ENCODE results near the gene MLLT6. TPM values are rescaled to one million over a fixed set of nuclear protein-coding genes. Genes with fewer than 3 reads are reported as not detected.

MLLT6 gene
- total RNA-seq, 2 experiments from 2014 or later: 81.7 to 174 TPM

GRCh38 chr17:38716368-38717005 lies 11.4 kb downstream of the MLLT6 start:
- no peak overlapping the region for H3K4me2 ChIP-seq (ENCODE audit: low read length)
- no peak for DNase-seq (ENCODE audit: low spot score)
- H3K36me3 ChIP-seq (ENCODE audit: insufficient read depth, low read length): peaks cover 91% of the 10 kb centered on the region
- no TSS peak for BruUV-seq (replicated peaks)
- no peaks in the 10 kb centered on the region for H3K9me3 ChIP-seq (ENCODE audit: low read length)
- no peaks in the 10 kb centered on the region for H3K79me2 ChIP-seq (ENCODE audit: insufficient read depth, low read depth, low read length)
- H3K9me2 ChIP-seq (ENCODE audit: insufficient read depth, low read length): no peaks in the 10 kb centered on the region
- CTCF ChIA-PET (ENCODE audit: unreplicated experiment): no interaction called here
- POLR2A ChIA-PET: no interaction called here
- peaks cover 22% of the 10 kb centered on the region for H3K4me1 ChIP-seq (ENCODE audit: insufficient read depth, low read length, poor library complexity, severe bottlenecking)
- H4K20me1 ChIP-seq (ENCODE audit: insufficient read depth, low read length): no peaks in the 10 kb centered on the region
- H3K27ac ChIP-seq (ENCODE audit: low read depth, low read length, poor library complexity, severe bottlenecking): no peak overlapping the region
- intact Hi-C loops (cut with micrococcal nuclease; ENCODE audit: unreplicated experiment): no loop called here
- no peak overlapping the region for H3K4me3 ChIP-seq (ENCODE audit: low read depth, low read length, poor library complexity, severe bottlenecking)
- H2AFZ ChIP-seq (ENCODE audit: low read length): no peak overlapping the region
- TF ChIP-seq EZH2phosphoT487 (IDR thresholded peaks at IDR 0.05; ENCODE audit: borderline replicate concordance, low read depth, low read length) (no peak), CTCF (conservative IDR thresholded peaks at IDR 0.05; ENCODE audit: low read length) (no peak)

- no peaks in the 10 kb centered on the region for H3K9me3 ChIP-seq (ENCODE audit: low read length)
- no peaks in the 10 kb centered on the region for H4K20me1 ChIP-seq (ENCODE audit: insufficient read depth, low read length)
- peaks cover 91% of the 10 kb centered on the region for H3K36me3 ChIP-seq (ENCODE audit: insufficient read depth, low read length)
- BruUV-seq (replicated peaks): no TSS peak
- no peak for TF ChIP-seq CTCF (conservative IDR thresholded peaks at IDR 0.05; ENCODE audit: low read length)
- no peak for TF ChIP-seq EZH2phosphoT487 (IDR thresholded peaks at IDR 0.05; ENCODE audit: borderline replicate concordance, low read depth, low read length)
- DNase-seq (ENCODE audit: low spot score): no peak
- H3K4me2 ChIP-seq (ENCODE audit: low read length): no peak overlapping the region
- H2AFZ ChIP-seq (ENCODE audit: low read length): no peak overlapping the region
- ChIA-PET CTCF (ENCODE audit: unreplicated experiment) (no interaction called here), POLR2A (no interaction called here)
- H3K27ac ChIP-seq (ENCODE audit: low read depth, low read length, poor library complexity, severe bottlenecking): no peak overlapping the region
- H3K9me2 ChIP-seq (ENCODE audit: insufficient read depth, low read length): no peaks in the 10 kb centered on the region
- H3K4me3 ChIP-seq (ENCODE audit: low read depth, low read length, poor library complexity, severe bottlenecking): no peak overlapping the region
- H3K4me1 ChIP-seq (ENCODE audit: insufficient read depth, low read length, poor library complexity, severe bottlenecking): peaks cover 28% of the 10 kb centered on the region
- H3K79me2 ChIP-seq (ENCODE audit: insufficient read depth, low read depth, low read length): no peaks in the 10 kb centered on the region
- intact Hi-C loops (cut with micrococcal nuclease; ENCODE audit: unreplicated experiment): no loop called here
Measured at GRCh38 chr17:38717139-38717745, 12.2 kb downstream of the MLLT6 start.

GRCh38 chr17:38719289-38719942 lies 14.3 kb downstream of the MLLT6 start:
- H3K9me3 ChIP-seq (ENCODE audit: low read length): no peaks in the 10 kb centered on the region
- H3K4me2 ChIP-seq (ENCODE audit: low read length): no peak overlapping the region
- no peaks in the 10 kb centered on the region for H4K20me1 ChIP-seq (ENCODE audit: insufficient read depth, low read length)
- no peaks in the 10 kb centered on the region for H3K79me2 ChIP-seq (ENCODE audit: insufficient read depth, low read depth, low read length)
- H3K4me3 ChIP-seq (ENCODE audit: low read depth, low read length, poor library complexity, severe bottlenecking): no peak overlapping the region
- ChIA-PET CTCF (ENCODE audit: unreplicated experiment) (no interaction called here), POLR2A (interaction anchor here (0.5 to 0.9 kb wide), 3 partner anchors 12 to 64 kb away, joined by 3 to 6 read pairs (median 3); partner anchors contain the start of gene MLLT6)
- intact Hi-C loops (cut with micrococcal nuclease; ENCODE audit: unreplicated experiment): no loop called here
- no peak overlapping the region for H3K27ac ChIP-seq (ENCODE audit: low read depth, low read length, poor library complexity, severe bottlenecking)
- no peak overlapping the region for H2AFZ ChIP-seq (ENCODE audit: low read length)
- H3K4me1 ChIP-seq (ENCODE audit: insufficient read depth, low read length, poor library complexity, severe bottlenecking): peaks cover 28% of the 10 kb centered on the region
- DNase-seq (ENCODE audit: low spot score): no peak
- BruUV-seq (replicated peaks): no TSS peak
- H3K36me3 ChIP-seq (ENCODE audit: insufficient read depth, low read length): peaks cover 84% of the 10 kb centered on the region
- no peaks in the 10 kb centered on the region for H3K9me2 ChIP-seq (ENCODE audit: insufficient read depth, low read length)
- no peak for TF ChIP-seq EZH2phosphoT487 (IDR thresholded peaks at IDR 0.05; ENCODE audit: borderline replicate concordance, low read depth, low read length)
- TF ChIP-seq CTCF (conservative IDR thresholded peaks at IDR 0.05; ENCODE audit: low read length): no peak

Measured in OCI-LY7 (cell line).